Stimulated activated CD8-positive, alpha-beta memory T cell treated with anti-CD3 and anti-CD28 coated beads, Interleukin-7, amount 100 ng/mL, for 4 hours (primary cell): ENCODE results near the gene ERICH6B.

Experiments used
- DNase-seq, 2 donors: peaks; one replicate each; pipeline ENCODE4 v3.0.0-alpha.2; 2020; ENCODE audit warnings: low read depth in 2 of 2

The ERICH6B gene

DNA sequence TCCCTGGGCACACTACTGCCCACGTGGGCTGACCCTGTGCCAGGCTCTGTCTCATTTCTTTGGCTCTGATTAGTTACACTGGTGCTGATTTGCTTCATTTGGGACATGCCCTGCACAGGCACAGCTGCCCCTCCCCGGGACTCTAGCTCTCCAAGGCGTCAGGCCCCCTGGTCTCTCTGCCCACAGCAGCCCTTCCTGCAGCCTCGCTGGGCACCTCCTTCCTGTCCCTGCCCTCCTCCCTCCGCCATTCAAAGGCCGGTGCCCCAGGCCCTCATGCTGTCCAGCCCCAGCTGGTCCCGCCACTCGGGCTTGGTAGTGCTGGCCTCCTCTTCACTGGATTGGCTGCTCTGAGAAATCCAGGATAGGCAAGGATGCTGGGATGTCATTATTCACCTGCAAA lies 73.1 kb downstream of the ERICH6B start:
- DNase-seq, result no peak

DNA sequence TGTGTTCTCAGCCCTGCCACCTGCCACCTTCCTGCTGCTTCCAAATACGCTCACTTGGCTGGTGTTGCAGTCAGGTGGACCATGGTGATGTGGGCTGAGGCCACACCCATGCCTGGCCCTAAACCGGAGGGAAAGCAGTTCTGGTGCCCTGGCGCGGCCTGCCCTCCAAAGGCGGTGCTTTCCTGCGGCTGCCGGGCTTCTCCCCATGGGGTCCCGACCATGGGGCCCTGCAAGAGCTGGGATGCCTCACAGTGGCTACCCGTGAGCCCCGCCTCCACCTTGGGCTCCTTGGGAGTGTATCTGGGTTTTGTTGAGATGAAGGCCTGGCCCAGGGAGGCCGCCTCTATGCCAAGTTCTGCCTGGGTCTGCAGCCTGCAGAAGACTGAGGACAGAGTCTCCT lies 73.7 kb downstream of the ERICH6B start:
- no peak for DNase-seq

DNA sequence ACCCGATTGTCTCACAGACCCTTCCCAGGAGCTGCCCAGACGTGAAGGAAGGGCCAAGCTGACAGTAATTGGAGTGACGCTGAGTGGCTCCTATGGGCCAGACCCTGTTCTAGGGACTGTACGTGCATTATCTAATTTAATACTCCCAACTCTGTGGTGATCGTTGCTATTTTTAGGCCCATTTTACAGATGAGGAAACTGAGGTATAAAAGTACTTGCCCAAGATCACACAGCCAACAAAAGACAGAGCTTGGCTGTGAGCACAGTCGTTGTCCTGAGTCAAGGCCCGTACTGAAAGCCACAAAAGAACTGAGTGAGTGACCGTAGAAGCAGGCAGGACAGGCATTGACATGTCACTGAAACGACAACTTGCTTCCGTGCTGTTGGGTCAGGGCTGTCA lies 74.7 kb downstream of the ERICH6B start:
- no peak for DNase-seq

DNA sequence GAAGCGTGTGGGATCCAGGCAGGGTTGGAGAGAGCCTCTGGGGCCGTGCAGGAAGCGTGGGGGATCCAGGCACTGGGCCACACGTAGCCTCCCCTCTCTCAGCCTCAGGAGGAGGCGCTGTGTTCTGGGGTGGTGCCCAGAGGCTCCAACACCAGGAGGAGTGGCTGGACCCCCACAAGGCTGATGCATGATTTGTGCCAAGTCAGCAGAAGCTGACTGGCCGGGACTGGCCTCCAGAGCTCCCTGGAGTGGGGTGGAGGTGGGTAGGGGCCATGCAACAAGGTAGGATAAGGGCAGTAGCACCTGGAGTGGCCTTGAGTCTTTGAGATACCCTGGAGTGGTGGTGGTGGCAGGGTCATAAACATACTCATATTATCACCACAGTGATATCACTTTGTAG lies 75.3 kb downstream of the ERICH6B start:
- DNase-seq, result no peak

DNA sequence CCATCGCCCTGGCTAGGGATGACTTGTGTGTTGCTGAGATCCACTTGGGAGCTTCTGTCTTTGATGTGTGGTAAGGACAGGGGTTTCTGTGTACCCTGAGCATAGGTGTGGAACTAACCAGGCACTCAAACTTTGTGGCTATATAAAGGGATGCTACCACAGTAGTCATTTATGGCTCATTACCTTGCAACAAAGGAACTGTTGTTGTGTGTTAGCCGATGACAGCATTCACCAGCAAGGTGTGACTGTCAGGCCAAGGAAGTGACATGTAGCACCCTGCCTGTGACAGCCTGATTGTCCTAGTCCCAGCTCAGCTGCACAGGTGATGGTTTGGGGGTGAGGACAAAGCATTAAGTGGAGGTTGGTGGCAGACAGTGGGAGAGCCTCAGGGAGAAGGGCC lies 77.2 kb downstream of the ERICH6B start:
- DNase-seq, result no peak

DNA sequence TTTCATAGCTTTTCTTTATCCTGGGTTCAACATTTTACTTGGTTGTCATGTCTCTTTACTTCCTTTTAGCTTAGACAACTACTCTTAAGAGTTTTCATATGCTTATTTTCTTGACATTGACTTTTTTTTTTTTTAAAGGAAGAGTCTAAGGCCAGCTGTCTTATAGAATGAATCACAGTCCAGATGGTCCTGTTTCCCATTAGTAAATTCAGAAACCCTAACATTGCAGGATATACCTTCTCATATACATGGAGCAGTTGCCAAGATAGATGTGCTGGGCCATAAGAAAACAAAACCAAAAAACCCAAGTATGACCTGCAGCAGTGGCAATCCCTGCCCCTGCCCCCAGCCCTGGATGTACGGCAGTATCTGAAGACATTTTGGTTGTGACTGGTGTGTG lies 78.0 kb downstream of the ERICH6B start:
- no peak for DNase-seq

DNA sequence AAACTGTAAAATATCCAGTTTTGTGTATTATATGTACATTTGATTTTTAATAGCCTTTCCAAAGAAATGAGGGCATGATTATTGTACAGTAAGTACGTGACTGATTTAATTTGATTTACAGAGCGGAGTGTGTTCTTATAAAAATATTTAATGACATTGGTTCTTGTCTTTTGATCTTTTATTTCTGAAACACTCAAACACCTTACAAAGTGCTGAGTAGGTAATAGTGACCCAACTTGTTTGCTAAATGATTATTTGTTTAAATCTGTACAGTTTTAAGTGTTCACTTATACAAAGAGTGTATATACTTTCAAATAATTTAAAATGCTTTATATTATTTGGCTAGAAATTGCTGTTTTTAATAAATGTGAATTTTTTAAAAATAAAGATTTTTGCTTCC lies 79.3 kb downstream of the ERICH6B start:
- no peak for DNase-seq

DNA sequence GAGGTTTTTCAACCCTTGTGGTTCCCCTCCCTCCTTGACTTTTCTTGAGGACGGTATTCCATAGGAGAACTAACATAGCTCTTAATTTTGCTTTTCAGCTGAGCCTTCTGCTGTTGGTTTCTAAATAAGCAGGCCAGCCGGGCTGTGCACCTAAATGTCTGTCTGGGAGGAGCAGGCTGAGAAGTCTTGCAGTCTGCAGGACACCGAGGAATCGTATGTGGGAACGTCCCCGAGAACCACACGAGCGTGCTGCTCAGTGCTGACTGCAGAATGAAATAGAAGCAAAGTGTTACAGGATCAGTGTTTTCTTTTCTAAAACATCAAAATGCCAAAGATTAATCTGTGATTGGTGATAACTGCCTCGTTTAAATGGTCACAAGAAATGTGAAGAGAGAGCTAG lies 80.9 kb downstream of the ERICH6B start:
- no peak for DNase-seq

DNA sequence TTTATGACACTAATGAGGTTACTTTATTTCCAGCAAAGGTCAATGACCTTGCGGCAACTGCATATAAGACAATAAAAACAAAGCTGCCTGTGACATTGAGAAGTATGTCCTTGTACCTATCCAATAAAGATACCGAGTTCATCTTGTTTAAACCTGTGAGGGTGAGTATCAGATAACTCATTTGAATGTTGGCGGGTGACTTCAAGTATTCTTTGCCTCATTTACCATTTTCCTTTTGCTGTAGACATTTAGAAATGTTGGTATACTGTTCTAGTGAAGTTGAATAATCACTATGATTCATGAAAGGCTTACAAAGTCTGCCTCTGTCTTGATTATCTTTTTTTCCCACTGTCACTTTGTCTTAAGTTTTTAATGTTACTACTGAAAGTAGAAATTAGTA lies 85.8 kb downstream of the ERICH6B start:
- DNase-seq, result no peak

DNA sequence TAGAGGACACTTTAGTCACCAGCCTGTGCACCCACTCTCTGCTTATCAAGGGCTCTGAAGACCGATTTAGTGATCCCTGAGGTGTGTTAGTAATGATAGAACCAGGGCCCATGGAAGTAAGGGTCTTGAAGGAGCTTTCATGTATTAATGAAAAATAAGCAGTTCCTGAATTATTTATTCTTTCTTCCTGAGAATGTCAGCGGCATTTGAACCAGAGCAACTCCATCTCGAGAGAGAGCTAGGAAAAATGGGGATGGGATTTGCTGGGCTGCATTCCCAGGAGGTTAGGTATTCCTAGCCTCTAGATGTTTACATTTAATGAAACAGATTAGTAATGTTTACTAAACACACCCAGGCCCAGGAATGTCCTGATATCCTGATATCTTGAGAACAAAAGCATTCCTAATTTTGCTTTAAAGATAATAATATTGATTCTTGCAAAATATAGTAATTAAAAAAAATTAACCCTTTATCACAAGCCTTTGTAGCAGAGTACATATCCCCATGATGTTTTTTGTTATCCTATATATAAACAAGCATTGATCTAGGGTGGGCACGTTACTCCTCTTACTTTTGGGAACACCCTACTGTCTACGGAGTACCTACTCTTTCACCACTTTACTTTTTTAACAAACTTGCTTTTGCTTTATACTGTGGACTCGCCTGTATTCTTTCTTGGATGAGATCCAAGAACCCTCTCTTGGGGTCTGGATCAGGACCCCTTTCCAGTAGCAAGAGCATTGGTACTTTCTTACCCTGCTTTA lies 87.7 kb downstream of the ERICH6B start:
- DNase-seq, result no peak

DNA sequence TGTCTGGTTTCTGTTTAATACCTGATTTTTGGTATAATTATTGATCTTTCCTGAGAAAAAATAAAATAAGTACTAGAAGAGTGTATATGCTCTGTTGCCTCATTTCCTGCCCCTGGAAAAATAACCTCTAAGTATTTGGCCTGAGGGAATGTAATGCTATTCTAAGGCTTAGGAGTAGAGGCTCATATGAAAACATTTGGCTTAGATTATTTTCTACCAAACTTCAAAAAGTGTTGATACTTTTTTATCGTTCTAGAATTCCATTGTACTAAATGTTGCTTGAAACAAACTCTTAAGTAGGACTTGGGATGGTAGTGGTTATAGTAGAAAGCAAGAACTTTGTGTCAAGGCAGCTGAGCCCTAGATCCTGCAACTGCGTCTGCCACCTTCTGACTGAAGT lies 93.0 kb downstream of the ERICH6B start:
- no peak for DNase-seq

DNA sequence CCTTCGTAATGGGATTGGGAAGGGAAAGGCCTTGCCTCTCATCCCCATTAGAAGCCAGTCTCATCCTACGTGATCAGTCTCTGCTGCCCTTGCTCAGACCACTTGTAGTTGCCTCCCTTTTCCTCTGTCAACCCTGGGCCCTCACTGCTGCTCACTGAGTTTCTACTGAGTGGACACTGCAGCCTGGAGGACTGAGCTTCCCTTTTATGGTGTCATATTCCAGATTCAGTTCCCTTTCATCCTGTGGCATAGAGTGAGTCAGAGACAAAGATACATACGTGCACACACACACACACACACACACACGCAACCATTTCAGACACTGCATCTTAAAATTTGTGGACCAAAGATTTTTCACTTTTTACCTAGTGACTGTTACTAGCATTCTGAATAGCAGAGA lies 94.2 kb downstream of the ERICH6B start:
- DNase-seq, result no peak

DNA sequence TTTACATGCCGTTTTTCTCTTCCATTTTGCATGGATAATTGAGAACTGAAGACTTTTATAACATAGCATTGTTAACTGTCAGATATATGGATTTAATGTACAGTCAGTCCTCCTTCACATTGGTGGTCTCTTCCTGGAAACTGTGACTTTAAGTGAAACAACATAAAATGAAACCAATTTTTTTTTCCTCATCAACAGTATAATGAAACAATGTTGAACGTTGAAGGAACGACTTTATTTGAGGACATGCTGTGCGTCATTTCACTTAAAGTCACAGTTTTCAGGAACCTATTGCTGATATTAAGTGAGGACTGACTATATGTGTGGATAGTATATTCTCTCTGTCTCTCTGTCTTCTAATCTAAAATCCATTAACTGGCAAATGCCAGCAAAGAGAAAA lies 96.0 kb downstream of the ERICH6B start:
- no peak for DNase-seq

DNA sequence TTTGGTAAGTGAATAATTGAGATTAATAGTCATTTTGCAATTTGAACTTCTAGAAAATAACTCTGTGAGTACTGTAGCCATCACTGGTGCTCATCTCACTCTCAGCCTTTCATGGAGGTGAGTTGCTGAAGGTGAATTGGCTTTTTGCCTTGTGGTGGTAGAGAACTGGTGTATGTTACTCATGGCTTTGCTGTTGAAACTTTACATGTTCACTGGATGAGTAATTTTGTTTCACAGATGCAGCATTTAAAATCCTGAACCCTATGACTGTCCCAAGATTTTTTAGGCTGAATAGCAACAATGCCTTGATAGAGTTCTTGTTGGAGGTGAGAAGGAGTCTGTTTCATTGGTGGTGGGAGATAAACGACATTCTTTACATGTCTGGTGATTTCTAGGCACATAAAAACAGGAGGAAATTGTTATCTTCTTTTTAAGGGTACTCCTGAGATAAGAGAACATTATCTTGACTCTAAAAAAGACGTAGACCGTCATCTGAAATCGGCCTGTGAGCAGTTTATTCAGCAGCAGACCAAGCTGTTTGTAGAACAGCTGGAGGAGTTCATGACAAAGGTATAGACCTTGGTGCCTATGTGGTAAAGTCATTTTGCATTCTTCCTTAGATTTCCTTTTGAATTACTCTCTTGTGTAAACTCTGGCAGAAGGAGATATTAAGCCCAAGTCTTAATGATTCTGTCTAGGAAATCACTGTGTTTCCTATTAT lies 96.9 kb downstream of the ERICH6B start:
- no peak for DNase-seq

DNA sequence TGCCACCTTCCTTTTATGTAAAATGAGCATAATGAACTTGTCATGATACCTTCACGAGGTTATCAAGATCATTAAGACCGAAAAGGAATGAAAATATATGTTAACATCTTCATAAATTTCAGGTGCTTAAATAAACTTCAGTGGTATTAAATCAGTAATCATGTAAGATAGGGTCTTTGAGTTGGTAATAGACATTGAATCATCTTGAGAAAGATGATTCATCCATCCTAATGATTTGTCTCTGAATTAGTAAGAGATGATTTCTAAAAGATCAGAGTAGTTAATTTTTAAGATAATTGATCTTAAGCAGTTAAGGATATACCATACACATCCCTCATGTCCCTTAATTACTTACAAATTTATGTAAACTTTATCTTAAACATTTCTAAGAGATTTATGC lies 98.8 kb downstream of the ERICH6B start:
- no peak for DNase-seq

DNA sequence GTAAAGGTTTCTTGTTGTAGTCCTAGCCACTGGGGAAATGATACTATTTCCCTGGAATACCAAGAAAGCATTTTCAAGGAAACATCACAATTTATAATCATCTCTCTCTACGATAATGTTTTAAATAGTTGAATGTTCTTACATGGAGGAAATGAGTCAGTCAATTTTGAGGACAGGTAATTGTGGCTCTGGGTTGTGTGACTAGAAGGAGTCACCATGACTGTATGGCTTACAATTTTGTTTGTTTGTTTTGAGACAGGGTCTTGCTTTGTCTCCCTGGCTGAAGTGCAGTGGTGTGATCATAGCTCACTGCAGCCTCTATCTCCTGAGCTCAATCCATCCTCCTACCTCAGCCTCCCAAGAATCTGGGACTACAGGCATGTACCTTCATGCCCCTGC lies 103.4 kb downstream of the ERICH6B start:
- no peak for DNase-seq

DNA sequence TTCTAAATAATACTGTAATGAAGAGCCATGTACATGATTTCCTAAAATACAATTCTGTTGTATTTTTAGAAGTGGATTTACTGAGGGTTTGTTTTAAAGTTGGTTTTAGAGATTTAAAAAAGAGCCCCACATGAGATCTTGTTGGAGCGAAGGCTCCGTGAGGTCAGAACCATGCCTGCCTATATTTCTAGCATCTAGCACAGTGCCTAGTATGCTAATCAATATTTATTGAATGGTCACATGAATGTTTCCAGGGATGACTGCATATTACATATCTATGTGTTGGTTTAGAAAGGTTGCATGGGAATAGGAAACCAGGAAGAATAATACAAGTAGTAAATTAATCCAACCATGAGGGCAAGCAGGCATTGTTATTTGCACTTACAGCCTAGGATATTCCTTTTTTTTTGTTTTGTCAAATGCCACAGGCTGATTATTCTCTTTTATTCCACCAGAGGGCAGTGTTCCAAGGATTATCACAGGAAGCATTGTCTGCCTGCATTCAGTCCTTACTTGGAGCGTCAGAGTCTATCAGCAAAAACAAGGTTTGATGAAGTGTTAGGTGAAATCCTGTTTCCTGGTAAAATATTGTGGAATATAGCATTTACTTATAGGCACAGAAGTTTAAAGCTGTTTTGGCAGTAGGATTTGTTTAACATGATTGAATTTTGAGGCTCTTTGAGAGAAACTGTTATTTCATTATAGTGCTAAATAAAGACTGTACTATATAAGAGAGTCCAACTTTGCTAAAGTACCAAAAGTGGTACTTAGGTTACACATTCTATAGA lies 104.0 kb downstream of the ERICH6B start:
- no peak for DNase-seq

DNA sequence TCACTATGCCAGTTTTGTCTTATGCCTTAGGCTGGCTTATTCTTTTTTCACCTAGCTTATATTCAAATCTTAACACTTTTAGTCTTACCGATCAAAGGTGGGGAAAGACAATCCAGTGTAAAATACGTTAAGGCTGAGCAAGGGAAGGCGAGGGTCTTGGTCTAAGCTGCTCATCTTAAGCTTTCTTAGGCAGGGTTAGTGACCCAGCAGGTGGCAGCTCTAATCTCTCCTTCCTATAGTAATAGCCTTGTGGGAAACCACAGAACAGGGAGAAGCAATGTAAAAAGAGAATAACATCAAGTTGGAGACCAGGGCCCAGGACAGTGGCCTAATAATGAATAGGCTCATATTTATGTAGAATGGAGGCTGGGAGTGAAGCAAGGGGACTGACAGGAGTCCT lies 104.9 kb downstream of the ERICH6B start:
- DNase-seq, result no peak

DNA sequence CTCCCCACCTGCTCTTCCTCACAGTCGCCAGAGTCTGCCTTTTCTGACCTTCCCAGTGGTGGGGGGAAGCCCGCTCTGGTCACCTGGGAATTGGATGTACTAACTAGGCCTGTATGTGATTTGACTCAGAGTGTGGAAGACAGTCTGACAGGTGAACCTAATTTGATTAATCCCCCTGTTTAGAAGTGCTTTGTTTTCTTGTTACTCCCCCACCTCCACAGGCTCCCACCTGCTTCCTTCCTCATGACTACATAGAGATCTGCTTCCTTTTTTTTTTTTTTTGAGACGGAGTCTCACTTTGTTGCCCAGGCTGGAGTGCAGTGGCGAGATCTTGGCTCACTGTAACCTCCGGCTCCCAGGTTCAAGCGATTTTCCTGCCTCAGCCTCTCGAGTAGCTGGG lies 106.8 kb downstream of the ERICH6B start:
- DNase-seq, result no peak

DNA sequence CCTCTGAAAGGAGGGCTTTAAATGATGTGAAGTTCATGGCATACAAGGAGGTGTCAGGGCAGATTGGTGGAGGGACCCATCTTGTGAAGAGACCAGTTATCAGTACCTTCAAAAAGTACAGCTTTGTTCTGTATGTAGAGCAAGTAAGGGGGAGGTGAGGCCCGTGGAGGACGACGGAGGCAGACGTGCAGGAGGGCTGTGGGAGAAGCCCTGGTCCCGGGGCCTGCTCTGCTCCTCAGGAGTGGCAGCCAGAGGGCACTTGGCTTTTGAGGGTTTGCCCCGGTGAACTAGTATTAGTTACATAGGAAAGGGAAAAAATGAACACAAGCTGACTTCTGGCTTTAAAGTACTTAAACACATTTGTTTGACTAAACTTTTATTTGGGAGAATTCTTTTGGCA lies 108.7 kb downstream of the ERICH6B start:
- DNase-seq, result no peak

DNA sequence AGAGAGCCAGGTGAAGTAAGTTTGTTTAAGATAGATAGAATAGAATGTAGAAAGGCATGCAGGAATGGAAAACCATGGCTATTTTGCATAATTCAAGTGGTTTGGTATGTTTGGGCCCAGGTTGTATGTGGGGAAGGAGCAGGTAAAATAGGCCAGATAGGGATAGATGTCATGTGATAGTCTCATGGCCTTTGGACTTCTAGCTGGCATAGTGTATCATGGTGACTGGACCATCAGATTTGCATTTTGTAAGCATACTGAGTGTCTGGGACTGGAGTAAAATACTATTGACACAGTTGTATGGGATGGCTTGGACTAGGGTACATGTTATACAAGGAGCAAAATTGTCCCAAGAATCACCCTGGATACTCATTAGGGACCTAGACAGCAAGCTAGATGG lies 111.9 kb downstream of the ERICH6B start:
- no peak for DNase-seq

DNA sequence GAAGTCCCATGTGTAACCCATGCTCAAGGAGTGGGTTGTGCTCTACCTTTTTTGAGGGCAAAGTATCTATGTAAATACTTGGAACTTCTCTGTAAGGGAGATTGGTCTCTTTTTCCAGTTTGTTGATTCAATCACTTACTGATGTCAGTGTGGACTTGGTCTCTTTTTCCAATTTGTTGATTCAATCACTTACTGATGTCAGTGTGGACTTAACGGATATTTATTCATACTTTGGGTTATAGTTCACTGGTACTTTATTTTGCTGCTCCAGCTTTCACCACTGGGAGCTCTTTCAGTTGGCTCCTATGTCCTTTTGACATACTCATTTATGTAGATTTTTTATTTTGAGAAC lies 114.4 kb downstream of the ERICH6B start:
- DNase-seq, result no peak
